Kidney capillary endothelial cell (primary cell): Measurements from ENCODE around the gene RAB3D.
"Not testable (repeated sequence)": the region's sequence is repeated elsewhere in the genome, so short reads cannot be mapped to it uniquely, and the experiment has no call there.

Source experiments
- DNase-seq: peaks from one replicate; pipeline ENCODE4 v3.0.0-alpha.2; 2018; ENCODE audit warnings: low spot score

The RAB3D gene, protein sequence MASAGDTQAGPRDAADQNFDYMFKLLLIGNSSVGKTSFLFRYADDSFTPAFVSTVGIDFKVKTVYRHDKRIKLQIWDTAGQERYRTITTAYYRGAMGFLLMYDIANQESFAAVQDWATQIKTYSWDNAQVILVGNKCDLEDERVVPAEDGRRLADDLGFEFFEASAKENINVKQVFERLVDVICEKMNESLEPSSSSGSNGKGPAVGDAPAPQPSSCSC

DNA sequence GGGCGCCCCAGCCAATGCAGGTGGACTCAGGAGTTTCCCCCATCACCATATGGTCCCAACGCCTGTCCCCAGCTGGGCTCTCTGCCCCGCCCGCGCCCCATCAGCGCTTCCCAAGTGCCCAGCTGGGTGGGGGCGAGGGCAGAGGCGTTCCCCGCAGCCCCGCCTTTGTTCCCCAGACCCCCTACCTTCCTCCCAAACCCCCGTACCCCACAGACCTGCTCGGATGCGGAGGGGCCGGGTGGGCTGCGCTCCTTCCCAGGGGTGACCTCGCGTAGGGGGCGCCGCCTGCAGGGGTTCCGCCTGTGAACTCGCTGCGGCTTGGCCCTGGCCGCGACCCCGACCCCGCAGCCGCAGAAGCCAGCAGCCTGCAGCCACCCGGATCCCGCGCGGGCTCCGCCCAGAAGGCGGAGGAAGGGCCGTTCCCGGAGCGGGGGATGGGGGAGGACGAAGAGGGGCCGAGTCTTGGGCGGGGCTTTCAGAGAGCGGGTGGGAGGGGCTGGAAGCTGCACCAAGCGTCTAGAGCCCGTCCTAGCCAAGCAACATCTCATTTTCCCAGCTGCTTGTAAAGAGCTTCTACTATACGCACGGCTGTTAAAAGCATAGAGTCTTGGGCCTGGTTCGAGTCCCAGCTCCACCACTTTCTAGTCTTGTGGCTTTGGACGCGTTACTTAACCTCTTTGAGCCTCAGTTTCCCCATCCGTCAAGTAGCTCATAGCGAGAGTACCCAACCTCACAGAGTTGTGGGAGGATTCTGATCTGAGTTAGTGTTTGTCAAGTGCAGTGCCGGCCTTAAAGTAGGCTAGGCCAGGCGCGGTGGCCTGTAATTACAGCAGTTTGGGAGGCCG is at the start of gene RAB3D:
TSS of gene RAB3D (minus strand) at position 404 of the 845 bp plus-strand sequence. CDS start 2,258 bp downstream, outside the sequence.
- DNase-seq = peak; percentile 81

DNA sequence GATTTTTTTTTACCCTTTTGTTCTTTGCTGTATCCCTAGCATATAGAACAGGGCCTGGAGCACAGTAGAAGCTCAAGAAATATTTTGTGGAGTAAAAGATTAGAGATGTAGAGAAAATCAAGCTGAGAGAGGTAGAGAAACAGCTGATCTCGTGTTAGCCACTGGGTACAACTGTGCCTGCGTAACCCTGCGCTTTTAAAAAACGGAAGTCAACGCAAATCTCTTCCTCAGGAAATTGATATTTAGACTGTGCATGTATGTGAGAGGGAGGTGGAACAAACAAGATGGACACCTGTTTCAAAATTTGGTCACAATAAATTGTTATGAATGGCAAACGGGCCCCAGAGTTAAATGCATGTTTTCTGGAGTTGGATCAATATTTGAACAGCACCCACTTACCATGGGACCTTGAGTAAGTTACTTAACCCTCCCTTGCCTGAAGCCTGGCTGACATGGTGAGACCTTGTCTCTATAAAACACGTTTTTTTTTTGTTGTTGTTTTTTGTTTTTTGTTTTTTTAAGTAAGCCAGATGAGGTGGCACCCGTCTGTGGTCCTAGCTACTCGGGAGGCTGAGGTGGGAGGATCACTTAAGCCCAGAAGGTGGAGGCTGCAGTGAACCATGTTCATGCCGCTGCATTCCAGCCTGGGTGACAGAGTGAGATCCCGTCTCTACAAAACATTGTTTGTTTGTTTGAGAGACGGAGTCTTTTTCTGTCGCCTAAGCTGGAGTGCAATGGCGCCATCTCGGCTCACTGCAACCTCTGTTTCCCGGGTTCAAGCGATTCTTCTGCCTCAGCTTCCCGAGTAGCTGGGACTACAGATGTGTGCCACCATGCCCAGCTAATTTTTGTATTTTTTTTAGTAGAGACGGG is 47.9 kb upstream of the RAB3D start:
- DNase-seq = no peak

DNA sequence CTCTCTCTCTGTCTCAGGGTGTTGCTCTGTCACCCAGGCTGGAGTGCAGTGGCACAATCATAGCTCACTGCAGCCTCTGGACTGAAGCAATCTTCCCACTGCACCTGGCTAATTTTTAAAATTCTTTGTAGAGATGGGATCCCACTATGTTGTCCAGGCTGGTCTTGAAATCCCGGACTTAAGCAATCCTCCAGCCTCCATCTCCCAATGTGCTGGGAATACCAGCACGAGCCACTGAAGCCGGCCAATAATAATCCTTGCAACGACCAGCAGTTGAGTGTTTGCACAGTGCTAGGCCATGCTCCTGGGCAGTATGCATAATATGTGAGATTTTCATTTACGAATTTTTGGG is 45.3 kb upstream of the RAB3D start:
- DNase-seq = no peak

DNA sequence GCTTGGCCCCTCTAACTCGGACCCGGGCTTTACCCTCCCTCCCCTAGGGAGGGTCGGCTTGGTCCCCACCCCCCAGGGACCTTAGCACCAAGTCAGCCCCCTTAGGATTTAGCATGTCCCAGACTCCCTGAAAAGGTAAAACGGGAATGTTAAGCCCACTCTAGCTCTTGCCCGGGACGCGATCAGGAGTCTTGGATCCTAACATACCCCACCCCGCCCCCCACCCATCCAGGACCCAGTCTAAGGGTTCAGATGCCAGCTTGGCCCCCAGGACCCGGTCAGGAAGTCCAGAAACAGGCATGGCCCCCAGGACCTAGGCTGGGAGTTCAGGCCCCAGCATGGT is 44.2 kb upstream of the RAB3D start:
- no peak for DNase-seq

DNA sequence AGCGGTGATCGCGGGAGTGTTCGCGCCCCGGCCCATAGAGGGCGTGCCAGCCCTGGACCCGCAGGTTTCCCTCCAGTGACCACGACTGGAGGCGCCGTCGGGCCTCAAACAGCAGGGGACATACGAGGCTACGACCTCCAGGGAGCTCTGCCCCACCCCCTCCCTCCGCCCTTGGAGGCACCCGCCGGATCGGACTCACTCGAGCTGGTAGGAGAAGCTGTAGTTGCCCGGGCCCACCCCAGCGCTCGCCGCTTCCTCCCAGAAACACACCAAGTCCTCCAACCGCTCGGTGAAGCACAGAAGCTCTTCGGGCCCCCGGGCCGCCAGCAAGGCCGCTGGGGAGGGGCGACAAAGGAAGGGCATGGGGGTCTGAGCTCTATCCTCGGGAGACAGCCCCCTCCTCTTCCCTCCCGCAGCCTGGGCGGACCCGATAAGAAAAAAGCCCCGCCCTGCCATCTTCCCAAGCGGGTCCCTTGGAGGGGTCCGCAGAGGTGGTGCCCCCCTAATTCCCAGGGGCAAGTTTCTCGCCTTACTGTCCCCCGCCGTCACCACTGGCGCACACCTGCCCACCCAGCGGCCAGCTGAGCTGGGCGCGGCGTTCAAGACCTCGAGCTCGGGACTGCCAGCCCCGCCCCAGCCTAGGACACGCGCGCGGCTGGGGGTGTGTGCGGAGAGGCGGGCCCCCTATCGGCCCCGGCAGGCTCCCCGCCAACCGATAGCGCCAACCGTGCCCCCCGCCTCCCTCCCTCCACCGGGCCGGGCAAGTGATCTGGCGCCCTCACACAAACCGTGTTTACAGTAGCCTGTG is 43.6 kb upstream of the RAB3D start:
- peak; percentile 36 for DNase-seq

DNA sequence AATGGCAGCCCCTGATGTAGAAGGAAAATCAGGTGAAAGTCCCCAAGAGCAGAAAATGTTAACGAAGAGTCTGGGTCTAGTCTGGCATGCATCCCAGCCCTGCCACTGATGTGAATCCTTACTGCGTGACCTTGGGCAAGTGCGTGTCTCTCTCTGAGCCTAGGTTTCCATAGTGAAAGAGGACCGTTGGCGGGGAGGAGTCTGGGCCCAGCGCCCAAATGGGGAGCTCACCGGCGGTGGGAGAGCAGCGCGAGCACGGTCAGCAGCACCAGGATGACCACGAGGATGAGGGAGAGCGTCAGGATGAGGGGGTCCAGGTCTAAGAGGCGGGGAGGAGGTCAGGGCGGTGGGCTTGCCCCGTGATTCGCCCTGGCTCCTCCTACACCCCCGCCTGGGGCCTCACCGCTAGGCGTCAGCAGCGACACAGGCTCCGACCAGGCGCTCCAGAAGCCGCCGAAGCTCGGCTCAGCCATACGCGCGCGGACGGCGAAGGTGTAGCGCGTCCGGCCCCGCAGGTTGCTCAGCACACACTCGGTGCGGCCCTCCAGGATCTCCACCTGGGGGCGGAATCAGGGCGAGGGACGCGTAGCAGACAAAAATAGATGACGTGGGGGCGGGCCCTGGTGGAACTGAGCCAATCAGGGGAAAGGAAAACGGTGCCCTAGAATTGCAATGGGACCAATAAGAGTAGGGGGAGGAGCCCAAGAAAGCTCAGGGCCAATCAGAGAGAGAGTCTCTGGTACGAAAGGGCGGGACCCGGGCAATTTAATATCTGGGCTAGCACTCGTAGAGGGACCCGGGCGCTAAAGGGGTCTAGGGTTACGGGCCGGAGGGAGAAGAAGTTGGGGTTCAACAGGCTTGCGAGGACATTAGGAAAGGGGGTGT is 41.4 kb upstream of the RAB3D start:
- DNase-seq = peak; percentile 98

DNA sequence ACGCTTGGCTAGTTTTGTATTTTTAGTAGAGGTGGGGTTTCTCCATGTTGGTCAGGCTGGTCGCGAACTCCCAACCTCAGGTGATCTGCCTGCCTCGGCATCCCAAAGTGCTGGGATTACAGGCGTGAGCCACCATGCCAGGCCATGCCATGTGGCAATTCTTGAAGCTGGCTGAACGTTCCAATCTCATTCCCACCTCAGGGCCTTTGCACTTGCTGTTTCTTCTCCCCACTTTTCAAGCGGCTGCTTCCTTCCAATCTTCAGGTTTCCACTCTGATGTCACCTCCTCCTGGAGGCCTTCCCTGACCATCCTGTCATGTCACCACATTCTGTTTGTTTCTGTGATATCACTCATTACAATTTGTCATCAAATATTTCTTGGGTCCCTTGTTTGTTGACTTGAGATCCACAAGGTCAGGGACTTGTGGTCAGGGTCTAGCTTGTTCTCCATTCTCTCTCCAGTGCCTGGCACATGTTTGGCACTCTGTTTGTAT is 40.4 kb upstream of the RAB3D start:
- DNase-seq = no peak

DNA sequence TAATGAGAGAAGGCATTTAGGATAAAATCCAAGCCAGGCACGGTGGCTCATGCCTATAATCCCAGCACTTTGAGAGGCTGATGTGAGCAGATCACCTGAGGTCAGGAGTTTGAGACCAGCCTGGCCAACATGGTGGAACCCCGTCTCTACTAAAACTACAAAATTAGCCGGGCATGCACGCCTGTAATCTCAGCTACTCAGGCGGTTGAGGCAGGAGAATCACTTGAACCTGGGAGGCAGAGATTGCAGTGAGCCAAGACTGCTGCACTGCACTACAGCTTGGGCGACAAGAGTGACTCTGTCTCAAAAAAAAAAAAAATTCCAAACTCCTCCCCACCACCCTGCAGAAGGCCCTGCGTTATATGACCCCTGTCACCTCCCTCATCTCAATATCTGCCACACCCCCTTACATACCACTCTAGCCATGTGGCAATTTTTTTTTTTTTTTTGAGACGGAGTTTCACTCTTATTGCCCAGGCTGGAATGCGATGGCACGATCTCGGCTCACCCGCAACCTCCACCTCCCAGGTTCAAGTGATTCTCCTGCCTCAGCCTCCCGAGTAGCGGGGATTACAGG is 39.9 kb upstream of the RAB3D start:
- not testable (repeated sequence) for DNase-seq

DNA sequence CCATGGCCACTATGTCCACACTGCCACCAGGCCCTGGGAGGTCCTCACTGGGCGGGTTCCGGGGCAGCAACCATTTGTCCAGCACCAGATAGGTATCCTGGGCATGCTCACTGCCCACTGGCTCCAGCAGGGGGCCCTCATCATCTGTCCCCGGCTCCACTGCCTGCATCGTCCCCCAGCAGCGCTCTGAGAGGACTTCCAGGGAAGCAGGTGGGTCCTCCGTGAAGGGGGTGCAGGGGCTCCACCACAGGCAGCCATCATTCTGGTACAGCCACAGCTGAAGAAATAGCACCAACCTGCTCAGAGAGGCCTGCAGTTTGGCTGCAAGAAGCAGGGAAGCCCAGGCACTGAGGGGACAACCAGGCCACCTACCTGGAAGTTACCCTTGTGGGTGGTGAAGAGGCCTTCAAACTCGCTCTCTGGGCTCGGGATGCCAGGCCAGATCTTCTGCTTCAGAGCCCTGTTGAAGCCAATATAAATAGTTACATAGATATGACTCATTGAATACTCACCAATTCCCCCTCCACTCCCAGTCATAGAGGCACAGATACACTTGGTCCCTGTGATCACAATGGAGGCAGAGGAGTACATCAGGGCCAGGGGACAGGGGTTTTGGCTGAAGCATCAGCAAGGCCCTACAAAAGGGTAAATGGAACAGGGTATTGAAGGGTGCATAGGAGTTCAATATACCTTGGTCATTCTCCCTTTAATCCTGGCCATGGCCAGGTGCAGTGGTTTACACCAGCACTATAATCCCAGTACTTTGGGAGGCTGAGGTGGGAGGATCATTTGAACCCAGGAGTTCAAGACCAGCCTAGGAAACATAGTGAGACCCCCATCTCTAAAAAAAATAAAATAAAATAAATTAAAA is 39.1 kb upstream of the RAB3D start:
- peak; percentile 66 for DNase-seq

DNA sequence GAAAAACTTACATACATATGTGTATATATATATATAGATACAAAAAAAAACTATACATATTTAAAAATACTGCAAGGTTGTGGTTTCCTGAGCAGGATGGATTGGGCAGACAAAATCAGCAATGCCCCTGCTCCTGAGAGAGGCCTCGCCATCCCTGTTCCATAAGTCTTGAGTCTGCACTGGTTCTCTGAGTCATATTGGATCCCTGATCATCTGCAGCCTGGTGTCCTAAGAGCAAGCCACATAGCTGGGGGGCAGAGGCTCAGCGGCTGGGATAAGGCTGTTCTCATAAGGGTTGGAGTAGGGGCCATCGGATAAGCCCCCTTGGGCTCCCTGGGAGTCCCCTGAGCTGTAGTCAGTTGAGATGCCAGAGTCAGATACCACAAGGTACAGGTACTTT is 38.3 kb upstream of the RAB3D start:
- DNase-seq = no peak

DNA sequence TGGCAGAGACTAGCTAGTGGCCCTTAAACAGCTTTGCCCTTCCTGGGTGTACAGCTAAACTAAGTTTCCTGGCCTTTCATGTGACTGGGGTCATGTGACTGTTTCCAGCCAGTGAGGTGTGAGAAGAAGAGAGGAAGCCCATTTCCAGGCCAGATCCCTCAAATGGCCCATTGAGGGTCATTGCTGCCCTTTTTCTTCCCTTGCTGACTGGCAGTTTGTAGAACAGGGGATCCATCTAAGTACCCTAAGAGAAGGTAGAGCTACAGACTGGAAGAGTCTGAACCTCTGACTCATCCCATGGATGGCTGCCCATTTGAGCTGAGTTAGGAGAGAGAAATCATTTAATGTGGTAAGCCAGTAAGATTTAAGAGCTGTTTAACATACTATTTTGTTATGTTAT is 37.8 kb upstream of the RAB3D start:
- peak; percentile 35 for DNase-seq

DNA sequence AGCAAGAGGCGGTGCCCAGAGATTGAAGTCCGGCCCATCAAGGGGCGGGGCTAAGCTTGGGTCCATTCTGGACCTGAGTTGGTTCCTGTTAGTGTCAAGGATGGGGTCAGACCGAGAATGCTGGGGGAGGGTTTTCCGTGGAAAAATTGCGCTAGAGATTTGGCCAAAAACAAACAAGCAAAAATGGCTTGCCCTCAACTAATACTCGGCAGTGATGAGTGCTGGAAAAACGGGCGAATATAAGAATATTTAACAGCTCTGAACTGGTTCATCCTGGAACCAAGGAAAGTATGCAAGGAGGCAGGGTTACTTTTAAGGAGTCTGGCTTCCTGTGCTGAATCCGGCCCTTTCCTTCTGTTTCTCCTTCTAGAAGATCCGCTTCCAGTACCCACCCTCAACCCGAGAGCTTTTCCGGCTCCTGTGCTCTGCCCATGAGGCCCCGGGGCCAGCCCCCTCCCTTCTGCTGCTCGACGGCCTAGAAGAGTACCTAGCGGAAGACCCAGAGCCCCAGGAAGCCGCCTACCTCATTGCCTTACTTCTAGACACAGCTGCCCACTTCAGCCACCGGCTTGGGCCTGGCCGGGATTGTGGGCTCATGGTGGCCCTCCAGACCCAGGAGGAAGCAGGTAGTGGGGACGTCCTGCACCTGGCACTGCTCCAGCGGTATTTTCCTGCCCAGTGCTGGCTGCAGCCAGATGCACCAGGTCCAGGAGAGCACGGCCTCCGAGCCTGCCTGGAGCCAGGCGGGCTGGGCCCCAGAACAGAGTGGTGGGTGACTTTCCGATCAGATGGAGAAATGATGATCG is 35.9 kb upstream of the RAB3D start:
- no peak for DNase-seq

DNA sequence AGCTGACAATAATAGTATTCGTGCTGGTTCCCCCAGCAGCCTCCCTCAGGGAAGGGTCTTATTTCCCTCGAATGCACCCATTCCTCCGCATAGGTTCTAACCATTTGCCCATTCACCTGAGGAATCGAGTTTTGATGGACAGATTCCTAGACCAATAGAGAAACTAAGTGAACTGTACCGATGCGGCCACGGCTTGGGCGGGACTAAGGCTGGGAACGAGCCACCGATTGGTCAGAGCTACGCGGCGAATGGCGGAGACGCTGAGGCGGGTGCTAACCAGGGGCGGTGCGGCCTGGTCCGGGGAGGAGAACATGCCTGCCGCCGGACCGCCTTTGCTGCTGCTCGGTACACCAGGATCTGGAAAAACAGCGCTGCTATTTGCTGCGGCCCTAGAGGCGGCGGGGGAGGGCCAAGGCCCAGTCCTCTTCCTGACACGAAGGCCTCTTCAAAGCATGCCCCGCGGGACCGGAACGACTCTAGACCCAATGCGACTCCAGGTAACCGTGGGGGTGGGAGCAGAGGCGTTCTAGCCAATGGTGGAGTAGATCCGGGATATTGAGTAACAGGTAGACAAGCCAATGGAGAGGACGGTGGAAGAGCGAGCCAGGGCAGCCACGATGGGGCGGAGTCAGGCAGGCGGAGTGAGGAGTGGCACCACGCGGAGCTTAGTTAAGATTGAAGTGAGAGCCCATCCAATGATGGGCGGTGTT is 35.1 kb upstream of the RAB3D start, which contains the start of gene SWSAP1:
TSS of gene SWSAP1 (plus strand) at position 234 of the 710 bp plus-strand sequence. CDS start at position 249, 15 bp downstream.
- peak; percentile 99 for DNase-seq

DNA sequence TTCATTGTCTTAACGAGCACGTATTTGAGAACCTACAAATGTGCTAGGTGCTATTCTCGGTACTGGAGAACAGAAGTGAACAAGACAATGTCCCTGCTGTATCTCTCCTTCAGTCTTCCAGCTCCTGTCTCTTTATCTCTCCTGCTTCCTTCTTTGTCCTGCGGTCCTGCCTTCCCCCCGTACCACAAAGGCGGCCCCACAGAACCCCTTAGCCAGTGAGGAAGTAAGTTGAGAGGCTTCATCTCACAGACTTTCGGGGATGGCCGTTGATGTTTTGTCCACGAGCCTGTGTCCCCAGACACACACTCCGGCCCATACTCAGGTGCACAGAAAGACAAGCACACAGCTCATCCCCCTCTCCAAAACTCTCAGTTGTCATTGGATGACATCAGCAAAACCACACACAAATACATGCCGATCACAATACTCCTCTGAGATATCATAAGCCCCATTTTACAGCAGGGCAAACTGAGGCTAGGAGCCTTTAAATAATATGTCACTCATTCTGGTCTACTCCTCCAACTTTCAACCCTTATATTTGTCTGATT is 34.5 kb upstream of the RAB3D start:
- no peak for DNase-seq

DNA sequence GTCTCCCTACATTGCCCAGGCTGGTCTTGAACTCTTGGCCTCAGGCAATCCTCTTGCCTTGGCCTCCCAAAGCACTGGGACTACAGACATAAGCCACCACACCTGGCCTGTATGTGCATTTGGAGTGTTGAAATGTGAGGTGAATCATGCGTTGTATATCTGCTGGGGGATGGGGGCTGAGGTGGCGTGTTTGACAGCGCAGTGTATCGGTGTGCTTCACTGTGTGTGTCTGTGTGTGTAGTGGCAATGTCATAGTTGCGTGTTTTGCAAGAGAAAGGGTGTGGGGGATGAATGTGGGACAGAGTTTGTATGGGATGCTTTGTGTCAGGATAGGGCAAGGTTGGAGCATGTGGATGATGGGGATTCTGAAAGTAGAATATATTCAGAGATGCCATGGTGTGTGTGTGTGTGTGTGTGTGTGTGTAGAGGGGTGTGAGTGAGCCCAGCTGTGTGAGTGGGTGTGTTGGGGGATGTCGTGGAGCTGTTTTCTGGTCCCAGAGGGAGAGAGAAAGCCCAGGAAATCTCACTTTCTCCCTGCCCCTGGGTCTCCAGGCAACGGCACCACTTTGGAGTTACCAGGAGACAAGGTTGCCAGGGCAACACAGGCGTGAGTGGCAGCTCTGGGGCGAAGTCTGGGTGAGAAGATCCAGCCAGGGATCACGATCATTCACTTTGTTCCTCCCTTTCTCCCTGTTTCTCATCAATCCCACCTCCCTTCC is 33.9 kb upstream of the RAB3D start:
- DNase-seq = no peak

DNA sequence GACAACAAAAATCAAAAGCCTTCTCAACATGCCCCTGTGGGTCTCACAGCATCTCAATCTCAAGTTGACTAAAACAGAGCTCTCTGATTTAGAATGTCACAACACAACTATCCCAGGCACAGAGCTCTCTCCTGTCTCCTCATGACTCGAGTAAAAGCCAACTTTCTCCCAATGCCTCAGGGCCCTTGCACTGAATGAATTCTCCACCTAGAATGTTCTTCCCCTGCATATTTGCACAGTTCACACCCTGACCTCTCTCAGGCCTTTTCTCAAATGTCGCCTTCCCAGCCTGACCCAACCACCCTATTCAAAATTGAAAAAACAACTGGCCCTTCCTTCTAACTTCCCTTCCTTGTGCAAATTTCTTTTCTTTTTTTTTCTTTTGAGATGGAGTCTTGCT is 31.3 kb upstream of the RAB3D start:
- no peak for DNase-seq

DNA sequence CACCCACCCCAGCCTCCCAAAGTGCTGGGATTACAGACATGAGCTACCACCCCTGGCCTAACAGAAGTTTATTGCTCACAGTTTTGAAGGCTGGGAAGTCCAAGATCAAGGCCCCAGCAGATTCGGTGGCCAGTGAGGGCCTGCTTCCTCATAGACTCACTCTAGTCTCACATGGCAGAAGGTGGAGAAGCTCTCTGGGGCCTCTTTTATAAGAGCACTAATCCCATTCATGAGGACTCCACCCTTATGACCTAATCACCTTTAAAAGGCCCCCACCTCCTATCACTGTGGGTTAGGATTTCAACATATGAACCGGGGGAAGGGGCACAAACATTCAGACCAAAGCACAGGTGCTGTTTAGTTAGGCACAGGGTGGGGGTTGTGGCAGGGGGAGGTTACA is 28.1 kb upstream of the RAB3D start:
- DNase-seq = no peak
